GM18868 (cell line): ENCODE results near the gene ZNF747.
A peak's percentile ranks its signal among the peaks of the same experiment; 100 is the strongest.
"Not testable (repeated sequence)": the region's sequence is repeated elsewhere in the genome, so short reads cannot be mapped to it uniquely, and the experiment has no call there.

ENCODE experiments used
- ATAC-seq: cut with Tn5 transposase; IDR thresholded peaks from one replicate; pipeline ENCODE4 v1.9.1; 2021; ENCODE audit warnings: mild to moderate bottlenecking, moderate library complexity; ENCODE audit not compliant: unreplicated experiment

Gene ZNF747

DNA sequence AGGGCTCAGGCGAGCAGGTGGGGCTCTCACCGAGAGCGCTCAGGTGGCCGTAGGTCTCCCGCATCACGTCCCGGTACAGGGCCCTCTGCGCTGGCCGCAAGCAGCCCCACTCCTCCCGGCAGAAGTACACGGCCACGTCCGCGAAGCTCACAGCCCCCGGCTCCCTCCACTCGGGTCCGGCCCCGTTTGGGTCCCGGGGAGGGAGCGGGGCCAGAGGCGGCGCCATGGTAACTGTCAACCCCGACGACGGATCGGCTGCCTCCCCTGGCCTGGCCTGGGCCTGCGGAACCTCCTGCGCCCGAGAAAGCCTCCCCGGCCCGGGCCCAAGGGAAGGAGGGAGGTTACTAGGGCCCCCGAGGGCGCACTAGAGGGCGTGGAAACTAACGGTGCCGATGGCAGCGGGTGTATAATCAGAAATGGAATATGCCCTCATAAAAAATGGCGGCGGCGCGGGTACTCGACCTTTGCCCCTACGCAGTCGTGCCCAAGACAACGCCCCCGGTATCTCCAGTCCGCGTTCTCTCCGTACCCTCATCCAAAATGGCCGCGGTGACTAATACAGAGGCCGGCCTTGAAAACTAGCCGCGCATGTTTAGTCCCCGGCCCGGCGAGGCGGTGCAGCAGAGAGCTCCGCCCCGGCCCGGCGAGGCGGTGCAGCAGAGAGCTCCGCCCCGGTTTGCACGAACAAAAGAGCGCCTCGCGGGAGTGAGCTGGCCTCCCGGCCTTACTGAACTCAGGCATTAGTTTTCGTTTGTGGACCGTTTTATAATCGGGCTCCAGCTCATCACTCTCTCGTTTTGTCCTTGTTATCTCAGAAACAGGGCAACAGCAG, 23.5 kb upstream of the ZNF747 start, which contains the start of gene ZNF764:
Gene ZNF764 (minus strand): TSS at position 418 of the 832 bp plus-strand sequence. CDS start 192 bp downstream, at position 226.
- peak; percentile 97 for ATAC-seq

DNA sequence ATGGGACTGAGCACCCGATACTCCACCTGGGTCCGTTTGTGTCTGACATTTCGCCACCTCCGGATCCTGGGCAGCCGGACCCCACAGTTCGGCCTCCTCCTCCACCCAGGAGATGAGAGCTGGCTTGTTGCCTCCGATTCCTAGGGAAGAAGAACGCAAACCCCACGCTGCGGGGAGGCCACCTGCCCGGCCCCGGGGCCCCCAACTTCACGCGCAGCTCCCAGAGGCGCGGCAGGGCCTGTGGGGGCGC, 23.0 kb upstream of the ZNF747 start:
- ATAC-seq = no peak

DNA sequence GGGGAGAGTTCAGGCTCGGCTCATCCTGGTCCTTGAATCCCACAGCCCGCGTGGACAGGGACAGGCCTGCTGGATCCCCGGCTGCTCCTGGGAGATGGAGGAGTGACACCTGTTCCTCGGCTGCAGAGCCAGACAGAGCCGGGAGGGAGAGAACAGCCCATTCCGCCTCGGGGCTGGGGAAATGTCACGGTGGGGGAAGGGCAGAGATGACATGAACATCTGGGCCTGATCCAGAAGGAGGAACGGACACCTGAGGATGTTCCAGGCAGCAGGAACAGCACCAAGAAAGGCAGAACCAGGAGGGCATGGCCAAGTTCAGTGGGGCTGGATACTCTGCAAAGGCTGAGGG, 21.4 kb upstream of the ZNF747 start:
- ATAC-seq = no peak

DNA sequence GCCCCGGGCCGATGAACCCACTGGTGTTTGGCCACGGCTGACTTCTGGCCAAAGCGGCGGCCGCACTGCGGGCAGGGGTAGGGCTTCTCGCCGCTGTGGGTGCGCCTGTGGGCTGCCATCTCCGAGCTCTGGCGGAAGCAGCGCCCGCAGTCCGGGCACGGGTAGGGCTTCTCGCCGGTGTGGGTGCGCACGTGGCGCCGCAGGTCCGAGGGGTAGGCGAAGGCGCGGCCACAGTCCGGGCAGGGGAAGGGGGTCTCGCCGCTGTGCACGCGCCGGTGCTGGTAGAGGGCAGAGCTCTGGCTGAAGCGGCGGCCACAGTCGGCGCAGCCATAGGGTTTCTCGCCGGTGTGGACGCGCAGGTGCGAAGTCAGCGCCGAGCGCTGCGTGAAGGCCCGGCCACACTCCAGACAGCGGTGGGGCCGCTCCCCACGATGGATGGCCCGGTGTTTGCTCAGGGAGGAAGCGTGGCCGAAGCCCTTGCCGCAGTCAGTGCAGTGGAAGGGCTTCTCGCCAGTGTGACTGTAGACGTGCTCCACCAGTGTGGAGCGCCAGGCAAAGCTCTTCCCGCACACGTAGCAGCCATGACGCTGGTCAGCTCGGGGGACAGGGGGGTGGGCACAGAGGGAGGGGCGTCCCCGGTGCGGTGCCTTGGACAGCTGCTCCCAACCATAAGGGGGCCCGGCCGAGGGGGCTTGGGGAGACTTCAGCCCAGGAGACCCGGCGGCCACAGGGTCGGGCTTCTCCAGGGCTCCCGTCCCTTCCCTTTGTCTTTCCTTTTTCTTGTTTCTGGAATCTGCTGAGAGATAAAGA, 20.9 kb upstream of the ZNF747 start:
- no peak for ATAC-seq

DNA sequence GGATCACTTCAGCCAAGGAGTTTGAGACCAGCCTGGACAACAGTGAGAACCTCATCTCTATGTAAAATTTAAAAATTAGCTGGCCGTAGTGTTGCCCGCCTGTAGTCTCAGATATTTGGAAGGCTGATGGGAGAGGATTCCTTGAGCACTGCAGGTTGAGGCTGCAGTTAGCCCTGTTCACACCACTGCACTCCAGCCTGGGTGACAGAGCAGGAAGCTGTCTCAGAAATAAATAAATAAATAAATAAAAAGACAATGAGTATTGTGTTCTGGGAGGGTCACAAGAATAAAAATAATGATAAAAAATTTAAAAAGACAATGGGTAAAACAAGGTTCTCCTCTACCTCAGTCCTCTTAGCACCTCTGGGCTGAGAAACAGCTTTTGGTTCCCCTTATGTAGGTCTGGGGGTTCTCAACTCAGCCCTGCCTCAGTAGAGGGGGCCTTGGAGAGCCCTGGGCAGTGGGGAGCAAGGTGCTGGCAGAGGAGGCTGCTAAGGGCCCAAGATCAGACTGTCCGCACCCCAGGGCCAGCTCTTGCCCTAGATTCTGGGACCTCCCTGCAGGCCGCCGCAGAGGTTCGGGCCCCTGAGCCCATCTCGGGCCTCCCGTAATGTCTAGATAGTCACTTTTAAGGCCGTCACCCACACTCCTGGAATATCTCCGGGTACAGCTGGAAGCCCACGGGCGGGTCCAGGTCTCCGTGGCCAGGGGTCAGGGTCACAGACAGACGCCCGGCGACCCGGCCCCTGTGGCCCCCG, 20.1 kb upstream of the ZNF747 start:
- ATAC-seq = no peak

DNA sequence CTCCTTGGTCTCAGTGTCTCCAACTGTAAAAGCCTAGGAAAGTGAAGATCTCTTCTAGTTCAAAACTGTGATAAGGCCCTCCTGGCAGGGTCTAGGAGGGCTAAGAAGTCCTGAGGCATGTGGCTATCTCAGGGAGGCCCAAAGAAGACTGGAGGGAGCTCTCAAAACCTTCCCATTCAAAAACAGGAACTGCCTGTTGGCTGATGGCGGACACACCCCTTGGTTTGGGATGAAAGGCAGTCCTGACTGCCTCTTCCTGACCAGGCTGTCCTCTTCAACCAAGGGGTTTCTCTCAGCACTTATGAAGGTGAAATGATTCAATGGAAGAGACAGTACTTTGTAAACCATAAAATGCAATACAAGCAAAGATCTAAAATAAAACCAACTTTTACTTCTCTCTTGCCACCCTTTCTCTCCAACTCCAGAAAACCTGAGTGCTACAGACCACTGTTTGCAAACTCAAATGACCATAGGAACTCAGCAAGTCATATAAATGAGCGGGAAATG, 18.8 kb upstream of the ZNF747 start:
- no peak for ATAC-seq

DNA sequence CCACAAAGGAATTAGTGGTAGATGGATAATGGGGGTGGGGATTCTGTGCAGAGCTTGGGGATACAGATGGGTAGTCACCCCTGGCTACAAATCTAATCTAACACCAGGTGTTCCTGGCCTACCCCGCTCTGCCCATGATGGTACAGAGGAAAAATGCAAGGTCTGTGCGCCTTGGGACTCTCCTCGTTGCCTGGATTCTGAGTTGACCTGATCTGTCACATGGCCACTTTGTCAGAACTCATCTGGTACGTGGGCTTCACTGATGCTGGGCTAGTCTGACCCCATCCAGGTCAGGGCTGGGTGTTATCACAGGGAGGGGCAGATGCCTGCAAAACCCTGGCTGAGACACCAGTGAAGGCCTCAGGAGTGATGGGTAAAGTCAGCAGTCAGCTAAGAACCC, 18.3 kb upstream of the ZNF747 start:
- no peak for ATAC-seq

DNA sequence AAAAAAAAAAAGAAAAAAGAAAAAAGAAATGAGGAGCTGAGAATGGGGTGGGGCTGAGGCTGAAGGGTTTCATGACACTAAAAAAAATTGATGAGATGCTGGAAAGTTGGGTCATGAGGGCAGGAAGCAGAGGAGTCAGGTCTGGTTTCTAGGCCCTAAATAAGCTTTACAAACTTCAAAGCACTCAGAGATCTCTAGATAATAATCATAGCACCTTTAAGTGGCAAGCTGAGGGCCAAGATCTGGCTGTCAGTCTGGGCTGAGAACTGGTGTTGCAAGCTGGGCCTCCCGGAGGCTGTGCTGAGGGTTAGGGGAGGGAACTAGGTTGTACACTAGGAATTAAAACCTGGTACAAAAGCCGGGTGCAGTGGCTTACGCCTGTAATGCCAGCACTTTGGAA, 17.1 kb upstream of the ZNF747 start:
- no peak for ATAC-seq

DNA sequence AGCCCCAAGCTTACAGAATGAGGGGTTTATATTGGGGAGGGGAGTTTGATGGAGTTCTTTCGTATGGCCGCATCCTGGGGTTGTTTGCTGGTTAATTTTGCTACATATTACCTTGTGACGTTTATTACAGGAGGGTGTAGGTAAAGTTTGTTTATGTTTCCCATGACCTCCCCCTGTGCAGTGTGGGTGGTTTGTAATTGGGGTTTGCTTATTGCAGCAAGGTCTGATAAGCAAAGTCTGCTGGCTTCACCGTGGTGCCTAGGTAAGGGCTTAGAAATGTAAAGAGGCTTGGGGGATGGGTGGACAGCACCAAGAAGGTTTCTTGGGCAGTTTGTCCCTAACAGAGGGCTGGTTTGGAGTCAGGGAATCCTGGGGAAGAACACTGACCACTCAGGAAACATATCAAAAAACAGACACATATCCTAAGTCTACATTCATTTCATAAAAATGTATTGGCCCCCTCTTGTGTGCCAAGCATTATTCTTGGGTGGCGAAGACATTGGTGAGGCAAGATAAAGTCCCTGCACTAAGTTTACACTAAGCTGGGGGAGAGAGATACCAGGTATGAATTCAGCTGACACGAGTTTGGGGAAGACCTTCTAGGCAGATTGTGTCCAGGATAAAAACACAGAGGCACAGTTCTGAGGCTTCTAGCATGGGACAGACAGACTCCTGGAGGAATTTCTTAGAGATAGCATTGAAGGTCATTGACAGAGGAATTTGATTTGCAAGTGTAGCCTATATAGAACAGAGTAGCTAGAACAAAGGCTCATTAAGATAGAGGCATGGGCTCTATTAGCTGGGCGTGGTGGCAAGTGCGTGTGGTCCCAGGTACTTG, 14.0 kb upstream of the ZNF747 start:
- ATAC-seq = no peak

DNA sequence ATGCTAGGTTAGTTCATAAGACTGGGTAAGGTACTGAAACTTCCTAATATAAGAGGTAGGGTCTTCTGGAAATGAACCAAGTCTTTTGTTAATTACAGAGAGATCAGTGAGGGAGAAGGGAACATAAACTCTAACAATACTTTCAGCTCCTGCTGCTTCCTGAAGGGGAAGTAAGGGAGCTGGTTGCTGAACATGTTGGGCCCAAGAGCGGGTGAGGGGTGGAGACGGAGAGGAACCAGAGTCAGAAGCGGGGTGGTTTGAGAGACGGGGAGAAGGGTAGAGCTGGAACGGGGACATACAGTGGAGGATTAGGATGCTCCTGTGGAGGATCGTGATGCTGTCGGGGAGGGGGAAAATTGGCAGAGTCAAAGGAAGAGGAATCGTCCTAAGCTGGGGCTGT, 11.5 kb upstream of the ZNF747 start:
- no peak for ATAC-seq

DNA sequence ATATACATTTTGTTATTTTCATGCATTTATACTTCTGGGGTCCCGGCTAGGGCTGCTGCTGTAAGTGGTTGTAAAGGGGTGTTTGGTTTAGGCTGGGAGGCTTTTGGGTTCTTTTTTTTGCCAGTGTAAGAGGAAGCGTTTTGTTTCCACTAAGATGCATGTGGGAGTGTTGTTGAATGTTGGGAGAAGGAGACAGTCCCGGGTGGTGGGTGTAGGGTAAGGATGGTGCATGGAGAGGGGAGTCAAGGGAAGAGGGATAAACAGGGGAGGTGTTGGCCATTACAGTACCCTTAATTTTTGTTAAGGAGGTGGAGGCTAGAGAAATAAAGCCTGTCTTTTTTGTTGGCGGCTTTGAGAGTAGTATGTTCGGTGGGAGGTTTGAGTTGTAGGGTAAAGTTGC, 8.4 kb upstream of the ZNF747 start:
- ATAC-seq = no peak

DNA sequence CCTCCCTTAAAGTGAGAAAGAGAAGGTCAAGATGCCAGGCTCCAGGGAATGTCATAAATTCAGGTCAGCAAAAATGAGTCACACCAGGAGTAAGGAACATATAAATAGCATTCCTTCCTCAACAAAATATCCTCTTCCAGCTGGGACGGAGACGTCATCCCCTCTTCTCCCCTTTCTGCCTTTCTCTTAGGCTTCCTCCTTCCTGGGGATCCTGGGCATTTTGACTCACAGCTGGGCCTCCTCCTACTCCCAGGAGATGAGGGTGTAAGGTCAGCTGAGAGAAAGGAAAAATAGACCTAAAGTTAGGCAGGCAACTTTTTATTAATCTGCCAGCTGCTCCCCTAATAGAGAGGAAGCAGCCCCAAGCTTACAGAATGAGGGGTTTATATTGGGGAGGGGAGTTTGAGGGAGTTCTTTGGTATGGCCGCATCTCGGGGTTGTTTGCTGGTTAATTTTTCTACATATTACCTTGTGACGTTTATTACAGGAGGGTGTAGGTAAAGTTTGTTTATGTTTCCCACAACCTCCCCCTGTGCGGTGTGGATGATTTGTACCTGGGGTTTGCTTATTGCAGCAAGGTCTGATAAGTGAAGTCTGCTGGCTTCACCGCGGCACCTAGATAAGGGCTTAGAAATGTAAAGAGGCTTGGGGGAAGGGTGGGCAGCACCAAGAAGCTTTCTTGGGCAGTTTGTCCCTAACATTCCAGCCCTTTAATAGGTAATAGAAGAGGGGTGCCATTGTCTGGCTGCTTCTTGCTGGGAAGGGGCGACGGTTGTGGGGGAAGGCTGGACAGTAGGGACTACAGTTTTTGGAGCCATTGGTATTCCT, 7.1 kb upstream of the ZNF747 start:
- ATAC-seq = no peak

DNA sequence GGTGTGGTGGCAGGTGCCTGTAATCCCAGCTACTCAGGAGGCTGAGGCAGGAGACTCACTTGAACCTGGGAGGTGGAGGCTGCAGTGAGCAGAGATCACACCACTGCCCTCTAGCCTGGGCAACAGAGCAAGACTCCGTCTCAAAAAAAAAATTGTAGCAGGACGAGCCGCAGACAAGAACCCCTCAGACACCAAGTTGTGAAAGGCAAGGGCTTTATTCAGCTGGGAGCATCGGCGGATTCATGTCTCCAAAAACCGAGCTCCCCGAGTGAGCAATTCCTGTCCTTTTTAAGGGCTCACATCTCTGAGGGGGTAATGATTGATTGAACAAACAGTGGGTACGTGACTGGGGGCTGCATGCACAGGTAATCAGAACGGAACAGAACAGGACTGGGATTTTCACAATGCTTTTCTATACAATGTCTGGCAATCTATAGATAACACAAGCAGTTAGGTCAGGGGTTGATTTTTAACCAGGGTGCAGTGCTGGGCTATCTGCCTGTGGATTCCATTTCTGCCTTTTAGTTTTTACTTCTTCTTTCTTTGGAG, 6.3 kb upstream of the ZNF747 start:
- ATAC-seq = not testable (repeated sequence)

DNA sequence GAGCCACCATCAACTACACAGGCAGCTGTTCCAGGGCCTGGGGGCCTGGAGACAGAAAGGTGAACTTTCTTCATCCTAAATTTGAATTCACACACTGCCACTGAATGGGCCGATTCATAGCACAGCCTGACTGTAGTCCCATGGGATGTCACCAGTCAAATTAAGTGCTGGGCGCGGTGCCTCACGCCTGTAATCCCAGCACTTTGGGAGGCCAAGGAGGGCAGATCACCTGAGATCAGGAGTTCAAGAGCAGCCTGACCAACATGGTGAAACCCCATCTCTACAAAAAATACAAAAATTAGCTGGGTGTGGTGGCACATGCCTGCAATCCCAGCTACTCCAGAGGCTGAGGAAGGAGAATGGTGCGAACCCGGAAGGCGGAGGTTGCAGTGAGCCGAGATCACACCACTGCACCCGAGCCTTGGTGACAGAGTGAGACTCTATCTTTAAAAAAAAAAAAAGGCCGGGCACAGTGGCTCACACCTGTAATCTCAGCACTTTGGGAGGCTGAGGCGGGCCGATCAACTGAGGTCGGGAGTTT, 5.4 kb upstream of the ZNF747 start:
- not testable (repeated sequence) for ATAC-seq

DNA sequence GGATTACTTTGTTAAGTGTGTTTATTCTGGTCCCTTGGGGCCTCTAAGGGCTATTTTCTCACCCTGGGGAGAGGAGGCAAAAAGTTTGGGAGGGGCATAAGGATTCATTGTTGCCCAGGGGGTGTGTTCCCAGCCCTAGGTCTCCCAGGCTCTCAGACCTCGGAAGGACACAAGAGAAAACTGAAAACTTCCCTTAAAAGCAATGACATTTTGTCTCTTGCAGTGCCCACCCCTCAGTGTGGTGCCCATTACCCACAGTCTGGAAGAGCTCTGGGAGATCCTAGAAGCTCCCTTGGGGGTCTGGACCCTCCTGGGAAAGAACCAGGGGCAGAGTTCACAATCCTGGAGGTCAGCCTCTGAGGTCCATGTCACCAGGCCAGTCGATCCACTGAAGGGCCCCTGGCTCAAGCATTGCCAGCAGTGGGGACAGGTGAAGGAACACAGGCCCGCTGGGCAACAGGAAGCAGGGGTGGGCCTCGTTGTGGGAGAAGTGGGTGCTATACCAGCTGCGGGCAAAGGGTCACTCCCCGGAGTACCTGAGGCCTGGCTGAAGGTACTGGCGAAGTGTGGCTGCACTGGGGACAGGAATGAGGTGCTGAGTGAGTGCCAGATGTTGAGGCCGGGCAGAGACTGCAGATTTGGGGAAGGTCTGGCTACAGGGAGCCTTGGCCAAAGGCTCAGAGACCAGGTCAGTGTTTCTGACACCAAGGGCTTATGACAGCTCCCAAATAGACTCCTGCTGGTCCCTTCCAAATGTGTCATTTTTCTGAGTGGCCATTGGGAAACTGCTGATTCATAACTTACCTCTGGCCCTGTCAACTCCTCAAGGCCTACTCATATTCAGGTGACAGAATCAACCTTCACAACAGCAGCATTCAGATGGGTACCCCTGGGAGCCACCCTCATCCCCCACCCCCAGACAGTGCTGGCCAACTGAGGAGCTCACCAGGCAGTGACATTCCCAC, 4.6 kb upstream of the ZNF747 start:
- no peak for ATAC-seq

DNA sequence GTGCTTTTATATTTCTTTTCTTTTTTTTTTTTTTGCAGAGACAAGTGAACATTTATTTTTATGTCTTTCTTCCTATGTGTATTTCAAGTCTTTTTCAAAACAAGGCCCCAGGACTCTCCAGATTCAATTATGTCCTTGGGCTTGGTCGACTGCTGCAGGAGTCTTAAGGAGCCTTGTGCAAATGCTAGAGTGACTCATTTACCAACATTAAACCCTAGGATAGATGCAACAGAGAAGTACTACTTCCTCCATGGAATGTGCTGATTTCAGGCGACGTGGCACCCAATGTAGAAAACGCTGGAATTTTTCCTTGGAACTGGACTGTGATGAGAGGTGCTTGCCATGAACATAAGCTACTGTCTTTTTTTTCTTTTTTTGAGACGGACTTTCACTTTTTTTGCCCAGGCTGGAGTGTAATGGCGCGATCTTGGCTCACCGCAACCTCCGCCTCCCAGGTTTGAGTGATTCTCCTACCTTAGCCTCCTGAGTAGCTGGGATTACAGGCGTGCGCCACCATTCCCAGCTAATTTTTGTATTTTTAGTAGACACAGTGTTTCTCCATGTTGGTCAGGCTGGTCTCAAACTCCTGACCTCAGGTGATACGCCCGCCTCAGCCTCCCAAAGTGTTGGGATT, 1.9 kb upstream of the ZNF747 start:
- ATAC-seq = not testable (repeated sequence)

DNA sequence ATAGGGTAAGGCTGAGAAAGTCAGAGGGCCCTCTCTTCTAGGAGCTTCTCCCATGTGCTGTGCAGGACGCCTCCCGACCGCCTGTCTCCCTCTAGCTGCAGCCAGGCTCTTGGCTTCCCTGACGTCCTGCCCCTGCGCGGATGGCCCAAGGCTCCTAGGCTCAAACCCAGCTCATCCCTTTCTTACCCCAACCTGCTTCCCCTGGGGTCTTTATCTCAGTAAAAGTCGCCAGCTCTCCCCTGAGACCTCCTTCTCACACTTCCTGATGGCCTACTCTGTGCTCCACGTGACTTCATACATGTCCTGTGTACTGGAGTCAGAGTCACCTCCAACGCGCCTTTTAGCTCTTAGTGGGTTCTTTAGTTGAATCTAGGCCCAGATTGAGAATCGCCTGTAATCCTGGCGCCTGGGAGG, 1.1 kb upstream of the ZNF747 start:
- peak; percentile 67 for ATAC-seq
